ENCODE data around the gene PLXNA1.

PLXNA1 gene

DNA sequence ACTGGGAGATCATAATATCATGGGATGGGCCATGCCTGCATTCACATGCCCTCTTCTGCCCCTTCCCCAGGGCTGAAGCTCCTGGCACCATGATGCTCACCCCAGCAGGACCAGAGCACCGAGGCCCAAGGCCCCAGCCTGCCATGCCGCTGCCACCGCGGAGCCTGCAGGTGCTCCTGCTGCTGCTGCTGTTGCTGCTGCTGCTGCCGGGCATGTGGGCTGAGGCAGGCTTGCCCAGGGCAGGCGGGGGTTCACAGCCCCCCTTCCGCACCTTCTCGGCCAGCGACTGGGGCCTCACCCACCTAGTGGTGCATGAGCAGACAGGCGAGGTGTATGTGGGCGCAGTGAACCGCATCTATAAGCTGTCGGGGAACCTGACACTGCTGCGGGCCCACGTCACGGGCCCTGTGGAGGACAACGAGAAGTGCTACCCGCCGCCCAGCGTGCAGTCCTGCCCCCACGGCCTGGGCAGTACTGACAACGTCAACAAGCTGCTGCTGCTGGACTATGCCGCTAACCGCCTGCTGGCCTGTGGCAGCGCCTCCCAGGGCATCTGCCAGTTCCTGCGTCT lies 5.6 kb downstream of the PLXNA1 start:
- no peak for DNase-seq

DNA sequence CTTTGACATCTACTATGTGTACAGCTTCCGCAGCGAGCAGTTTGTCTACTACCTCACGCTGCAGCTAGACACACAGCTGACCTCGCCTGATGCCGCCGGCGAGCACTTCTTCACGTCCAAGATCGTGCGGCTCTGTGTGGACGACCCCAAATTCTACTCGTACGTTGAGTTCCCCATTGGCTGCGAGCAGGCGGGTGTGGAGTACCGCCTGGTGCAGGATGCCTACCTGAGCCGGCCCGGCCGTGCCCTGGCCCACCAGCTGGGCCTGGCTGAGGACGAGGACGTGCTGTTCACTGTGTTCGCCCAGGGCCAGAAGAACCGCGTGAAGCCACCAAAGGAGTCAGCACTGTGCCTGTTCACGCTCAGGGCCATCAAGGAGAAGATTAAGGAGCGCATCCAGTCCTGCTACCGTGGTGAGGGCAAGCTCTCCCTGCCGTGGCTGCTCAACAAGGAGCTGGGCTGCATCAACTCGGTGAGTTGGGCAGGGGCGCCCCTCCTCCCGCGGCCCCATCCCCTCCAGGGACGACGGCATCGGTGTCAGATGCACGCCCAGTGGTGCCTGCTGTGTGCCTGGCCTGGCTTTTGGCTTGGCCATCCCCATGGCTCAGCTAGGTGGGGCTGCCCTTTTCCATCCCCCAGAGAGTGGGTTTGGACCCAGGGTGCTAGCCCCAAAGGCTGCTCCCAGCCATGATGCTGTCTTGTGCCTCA lies 6.6 kb downstream of the PLXNA1 start:
- DNase-seq, result no peak

DNA sequence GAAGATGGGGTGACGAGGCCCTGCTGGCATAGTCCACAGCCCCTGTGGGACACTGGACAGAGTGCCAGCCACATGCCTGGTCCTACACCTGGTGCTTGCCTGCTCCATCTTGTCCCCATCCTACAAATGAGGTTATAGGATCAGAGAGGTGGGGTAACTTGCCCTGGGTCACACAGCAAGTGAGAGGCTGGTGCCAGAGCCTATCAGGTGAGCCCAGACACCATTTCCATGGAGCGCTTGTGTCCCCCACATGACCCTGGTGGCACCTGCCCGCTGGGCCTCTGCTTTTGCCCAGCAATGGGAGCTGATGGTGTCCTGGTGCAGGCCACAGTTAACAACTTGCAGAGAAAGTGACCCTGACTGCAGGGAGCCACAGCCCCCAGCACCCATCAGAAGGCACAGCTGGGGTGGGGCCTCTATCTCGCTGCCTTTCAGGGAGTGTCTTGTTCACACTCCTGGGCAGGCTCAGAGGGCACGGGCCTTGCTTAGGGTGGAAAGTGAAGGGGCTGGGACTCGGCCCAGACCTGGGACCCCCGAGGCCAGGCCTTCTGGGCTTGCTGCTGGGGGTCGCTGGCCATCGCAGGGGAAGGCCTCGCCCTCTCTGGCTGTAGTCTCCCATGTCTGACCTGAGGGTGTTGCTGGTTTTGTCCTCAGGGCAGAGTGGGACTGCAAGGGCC lies 7.2 kb downstream of the PLXNA1 start:
- no peak for DNase-seq

DNA sequence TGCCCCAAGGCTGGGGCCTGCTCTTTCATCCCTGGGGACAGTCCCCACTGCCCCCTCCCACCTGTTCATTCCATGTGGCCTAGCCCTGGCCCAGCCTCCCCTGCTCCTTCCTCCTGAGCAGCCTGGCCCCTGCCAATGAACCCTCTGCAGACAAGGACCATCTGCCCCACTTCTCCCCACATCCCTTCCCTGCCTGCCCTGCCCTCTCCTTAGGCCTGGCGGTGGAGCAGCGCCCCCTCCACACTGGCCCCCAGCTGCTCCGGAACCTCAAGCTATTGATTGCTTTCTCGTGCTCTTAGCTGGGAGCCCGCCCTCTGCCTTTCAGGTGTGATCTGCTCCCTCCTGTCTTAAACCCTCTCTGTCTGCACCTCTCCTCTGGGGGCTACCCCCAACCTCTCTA lies 8.0 kb downstream of the PLXNA1 start:
- peak; percentile 9 for DNase-seq

GRCh38 chr3:126991366-126992200 lies 8.7 kb downstream of the PLXNA1 start:
- DNase-seq, result no peak

- no peak for DNase-seq
Measured at GRCh38 chr3:126992216-126992615, 9.3 kb downstream of the PLXNA1 start.

DNA sequence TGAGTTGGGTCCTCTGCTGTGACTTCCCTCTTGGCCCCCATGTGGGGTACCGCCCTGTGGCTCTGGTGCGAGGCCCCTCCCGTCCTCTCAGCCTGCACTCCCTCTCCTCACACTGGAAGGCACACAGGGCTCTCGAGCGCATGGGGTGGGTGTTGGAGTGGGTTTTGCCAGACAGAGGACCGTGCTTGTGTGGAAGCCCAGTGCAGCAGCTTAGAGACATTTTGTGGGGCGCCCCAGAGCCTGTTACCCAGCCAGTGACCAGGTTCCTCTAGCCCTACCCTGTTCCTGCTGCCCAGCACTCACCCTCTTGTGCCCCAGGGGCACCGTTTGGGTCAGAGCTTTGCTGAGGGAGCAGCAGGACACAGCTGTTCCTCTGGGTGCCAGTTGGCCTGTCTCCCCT lies 9.9 kb downstream of the PLXNA1 start:
- DNase-seq, result no peak

- DNase-seq, result no peak
Measured at GRCh38 chr3:126993436-126993835, 10.5 kb downstream of the PLXNA1 start.

DNA sequence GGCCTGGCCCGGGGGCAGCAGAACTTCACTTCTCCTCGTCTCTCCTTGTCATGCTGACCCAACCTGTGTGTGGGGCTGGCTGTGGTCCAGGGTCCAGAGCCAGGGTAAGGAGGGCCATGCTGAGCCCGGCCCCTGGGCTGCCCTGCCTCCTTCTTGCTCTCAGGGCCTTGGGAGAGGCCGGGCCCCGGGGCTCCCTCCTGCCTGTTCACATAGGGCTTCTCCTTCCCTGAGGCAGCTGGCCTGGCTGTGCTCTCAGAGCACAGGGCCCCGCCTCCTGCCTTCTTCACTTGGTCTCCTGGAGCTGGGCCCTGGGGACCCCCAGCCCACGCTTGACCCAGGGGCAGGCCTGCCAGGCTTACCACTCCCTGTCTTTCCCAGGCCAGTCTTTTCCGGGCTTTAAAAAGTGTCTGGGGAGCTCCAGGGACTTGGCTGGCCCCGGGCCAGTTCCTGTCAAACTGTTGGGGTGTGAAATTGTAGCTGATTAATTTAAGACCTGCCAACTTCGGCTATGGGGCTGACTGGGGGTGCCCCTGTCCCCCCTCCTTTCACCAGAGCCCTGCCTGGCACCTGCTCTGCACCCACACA lies 11.8 kb downstream of the PLXNA1 start:
- DNase-seq, result no peak

GRCh38 chr3:126995254-126995780 lies 12.4 kb downstream of the PLXNA1 start:
- DNase-seq, result no peak

DNA sequence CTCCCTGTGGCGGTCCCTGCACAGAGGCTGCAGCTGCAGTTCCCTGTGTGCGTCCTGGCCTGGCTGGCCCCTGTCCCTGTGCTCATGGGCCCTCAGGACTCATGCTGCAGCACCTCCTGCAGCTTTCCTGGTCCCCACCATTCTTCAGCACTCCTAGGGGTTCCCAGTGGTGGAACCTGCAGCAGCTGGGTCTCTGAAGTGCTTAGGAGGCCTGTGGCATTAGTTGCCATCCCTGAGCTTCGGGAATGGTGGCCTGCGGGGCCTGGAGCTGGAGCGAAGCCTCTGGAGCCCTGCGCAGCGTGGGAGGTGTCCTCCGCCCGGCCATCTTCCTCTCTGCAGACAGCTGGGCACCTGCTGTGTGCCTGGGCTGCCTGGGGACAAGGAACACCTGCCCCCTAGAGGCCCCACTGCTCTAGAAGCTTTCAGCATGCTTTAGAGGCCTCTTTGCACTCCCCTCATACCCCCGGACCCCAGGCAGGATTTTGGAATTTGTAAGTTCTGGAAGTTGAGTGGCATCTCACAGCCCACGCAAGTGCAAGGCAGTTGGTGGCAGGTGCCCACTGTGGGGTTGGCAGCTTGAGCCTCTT lies 13.1 kb downstream of the PLXNA1 start:
- DNase-seq, result no peak

- DNase-seq, result no peak
Measured at GRCh38 chr3:126996905-126997304, 14.0 kb downstream of the PLXNA1 start.

DNA sequence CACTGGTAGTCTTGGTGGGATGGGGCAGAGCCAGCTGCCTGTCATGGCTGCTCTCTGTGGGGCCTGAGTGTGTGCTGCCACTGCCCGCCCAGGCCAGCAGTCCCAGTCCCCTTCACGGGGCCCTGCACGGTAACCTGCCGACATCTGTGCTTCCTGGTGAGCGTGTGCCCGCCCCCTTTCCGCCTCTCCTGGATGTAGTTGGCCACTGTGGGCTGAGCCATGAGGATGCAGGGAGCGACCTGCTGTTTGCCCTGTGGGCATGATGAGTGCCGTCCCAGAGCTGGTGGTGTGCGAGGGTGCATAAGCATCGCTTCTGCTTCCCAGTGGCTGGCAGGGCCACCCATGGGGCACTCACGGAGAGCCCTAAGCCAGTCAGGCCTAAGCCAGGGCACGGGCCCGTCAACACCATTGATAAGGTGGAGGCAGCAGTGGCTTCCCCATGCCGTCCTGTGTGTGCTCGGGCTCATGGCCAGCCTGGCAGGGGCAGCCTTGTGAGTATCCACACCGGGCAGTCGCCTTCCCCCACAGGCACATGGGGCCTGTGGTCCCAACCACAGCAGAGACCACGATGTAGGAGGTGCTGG lies 14.6 kb downstream of the PLXNA1 start:
- no peak for DNase-seq

GRCh38 chr3:126998320-126998719 lies 15.4 kb downstream of the PLXNA1 start:
- peak; percentile 50 for DNase-seq

DNA sequence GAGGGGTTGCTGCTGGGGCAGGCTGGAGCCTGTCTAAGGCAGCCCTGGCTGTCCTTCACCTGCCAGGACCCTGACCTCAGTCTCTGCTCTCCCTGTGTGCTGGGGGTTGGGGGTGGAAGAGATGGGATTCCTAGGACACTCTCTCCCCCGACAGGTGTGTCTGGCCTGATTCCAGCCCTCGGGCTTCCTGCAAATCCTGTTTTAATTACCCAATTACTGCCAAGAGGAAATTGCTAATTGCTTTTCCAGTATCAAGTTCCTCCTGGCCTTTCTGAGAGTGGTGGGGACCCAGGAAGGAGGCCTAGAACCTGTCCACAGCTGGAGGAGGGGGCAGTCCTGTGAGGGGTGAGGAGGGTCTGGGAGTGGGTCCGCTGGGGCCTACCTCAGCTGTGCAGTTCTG lies 15.8 kb downstream of the PLXNA1 start:
- DNase-seq, result peak; percentile 83

GRCh38 chr3:126999383-126999782 lies 16.5 kb downstream of the PLXNA1 start:
- no peak for DNase-seq

GRCh38 chr3:127000119-127000518 lies 17.2 kb downstream of the PLXNA1 start:
- DNase-seq, result no peak

GRCh38 chr3:127000761-127001160 lies 17.8 kb downstream of the PLXNA1 start:
- no peak for DNase-seq

- DNase-seq, result no peak
Measured at GRCh38 chr3:127001486-127002194, 18.7 kb downstream of the PLXNA1 start.

DNA sequence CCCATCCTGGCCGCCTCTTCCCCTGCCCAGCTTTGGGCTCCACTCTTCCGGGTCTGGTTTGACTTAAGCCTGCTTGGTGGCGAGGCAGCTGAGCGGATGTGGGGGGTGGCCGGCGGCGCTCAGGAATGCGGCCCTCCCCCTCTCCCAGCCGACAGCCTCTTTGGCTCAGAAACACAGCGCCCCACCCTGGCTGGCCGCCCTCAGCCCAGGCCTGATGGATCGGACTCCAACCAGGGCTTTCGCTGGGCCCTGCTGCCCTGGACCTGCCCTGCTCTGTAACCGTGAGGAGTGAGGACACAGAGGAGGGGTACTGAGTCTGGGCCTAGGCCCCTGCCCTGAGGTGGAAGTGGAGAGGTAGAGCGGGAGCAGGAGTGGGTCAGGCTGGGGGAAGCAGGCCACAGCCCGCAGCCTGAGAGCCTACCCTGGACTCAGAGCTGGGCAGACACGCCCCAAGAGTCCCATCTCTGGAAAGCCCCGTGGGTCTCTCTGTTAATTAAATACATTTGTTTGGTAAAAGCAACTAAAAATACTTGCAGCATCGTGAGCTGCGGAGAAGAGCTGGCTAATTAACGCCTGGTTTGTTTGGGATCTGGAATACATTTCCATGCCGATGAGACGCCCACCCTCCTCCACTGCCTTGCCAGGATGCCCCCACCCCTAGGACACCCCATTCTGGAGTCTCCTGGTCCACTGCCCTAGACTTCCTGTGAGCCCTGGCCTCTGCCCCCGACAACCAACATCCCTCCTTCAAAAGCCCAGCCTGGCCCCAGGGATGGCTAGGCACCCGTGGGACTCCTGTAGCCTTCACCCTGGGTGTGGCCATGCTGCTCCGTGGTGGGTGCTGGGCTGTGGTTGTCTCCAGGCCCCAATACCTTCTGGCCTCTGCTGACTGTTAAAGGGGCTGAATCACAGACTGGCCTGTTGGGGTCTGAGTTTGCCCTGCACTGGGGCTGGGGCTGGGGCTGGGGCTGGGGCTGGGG lies 19.6 kb downstream of the PLXNA1 start:
- no peak for DNase-seq

Data from NCI-H69 (cell line).